GM12892 (cell line): Measurements from ENCODE around the gene COG5.
A peak's percentile ranks its signal among the peaks of the same experiment; 100 is the strongest.

ENCODE experiments used
- DNase-seq: peaks from one replicate; pipeline ENCODE4 v3.0.0; 2011; ENCODE audit not compliant: insufficient read length
- FAIRE-seq: peaks from 2 replicates; lab custom pipeline; 2011; peaks lifted over from hg19 to GRCh38; lab: Jason Lieb, UNC
- POLR2A ChIP-seq: IDR thresholded peaks from 2 replicates; pipeline ENCODE4 v1.6.1; 2011; ENCODE audit warnings: low read depth, low read length, control low read depth
- POLR2AphosphoS5 ChIP-seq: IDR thresholded peaks from 2 replicates; pipeline ENCODE4 v1.6.1; 2011; ENCODE audit warnings: low read depth, low read length, control low read depth
- TAF1 ChIP-seq: IDR thresholded peaks from 2 replicates; pipeline ENCODE4 v1.6.1; 2011; ENCODE audit warnings: low read depth, mild to moderate bottlenecking, control low read depth, low read length, borderline replicate concordance

COG5 gene

DNA sequence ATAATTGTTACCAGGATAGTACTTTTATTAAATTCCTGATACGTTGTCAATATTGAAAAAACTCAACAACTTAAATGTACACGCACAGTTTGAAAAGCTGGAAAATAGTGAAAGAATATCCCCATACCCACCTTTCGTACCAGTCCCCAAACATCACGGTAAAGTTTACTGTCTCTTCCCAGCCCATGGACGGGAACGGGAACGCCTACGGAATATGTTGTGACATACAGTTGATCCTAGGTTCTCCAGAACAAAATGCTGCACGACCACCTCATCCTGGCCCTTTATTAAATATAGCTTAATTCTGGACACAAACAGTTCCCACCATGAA lies 15.8 kb upstream of the COG5 start:
- TF ChIP-seq TAF1 = no peak
- TF ChIP-seq POLR2AphosphoS5 = no peak
- no peak for TF ChIP-seq POLR2A
- DNase-seq = no peak
- peak; percentile 54 for FAIRE-seq

DNA sequence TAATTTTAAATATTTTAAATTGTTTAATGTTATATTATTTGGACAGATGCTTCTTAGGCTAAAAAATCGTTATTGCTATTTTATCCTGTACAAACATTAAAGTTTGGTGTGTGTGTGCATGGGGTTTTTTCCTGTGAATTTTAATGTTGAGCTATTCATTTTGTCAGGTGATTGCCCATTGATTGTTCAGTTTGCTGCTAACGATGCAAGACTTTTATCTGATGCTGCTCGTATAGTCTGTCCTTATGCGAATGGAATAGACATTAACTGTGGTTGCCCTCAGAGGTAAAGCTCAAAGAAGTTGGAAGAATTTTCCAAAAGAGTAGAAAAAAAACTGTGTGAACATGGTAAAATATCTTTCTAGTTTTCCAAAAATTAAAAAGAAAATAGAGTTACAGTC lies 9.8 kb upstream of the COG5 start:
- no peak for FAIRE-seq
- no peak for DNase-seq
- no peak for TF ChIP-seq POLR2A
- TF ChIP-seq TAF1 = no peak
- no peak for TF ChIP-seq POLR2AphosphoS5

DNA sequence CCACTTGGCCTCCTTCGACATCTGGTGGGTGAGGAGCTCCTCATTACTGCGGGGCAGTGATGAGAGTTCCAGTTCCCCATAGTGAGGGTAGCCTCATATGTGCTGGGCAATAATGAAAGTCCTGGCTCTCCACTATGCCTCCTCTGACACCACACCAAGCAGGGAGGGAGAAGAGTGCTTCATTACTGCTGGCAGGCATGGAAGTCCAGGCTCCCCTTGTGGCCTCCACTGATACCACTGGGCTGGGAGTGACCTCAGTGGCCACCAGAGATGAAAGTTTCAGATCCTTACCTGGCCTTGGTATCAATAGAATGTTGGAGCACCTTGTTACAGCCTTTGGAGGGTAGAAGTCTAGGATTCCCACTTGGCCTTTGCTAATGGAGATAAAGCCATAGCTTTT lies 6.6 kb upstream of the COG5 start:
- DNase-seq (no peak), FAIRE-seq (no peak)
- TF ChIP-seq TAF1 = no peak

DNA sequence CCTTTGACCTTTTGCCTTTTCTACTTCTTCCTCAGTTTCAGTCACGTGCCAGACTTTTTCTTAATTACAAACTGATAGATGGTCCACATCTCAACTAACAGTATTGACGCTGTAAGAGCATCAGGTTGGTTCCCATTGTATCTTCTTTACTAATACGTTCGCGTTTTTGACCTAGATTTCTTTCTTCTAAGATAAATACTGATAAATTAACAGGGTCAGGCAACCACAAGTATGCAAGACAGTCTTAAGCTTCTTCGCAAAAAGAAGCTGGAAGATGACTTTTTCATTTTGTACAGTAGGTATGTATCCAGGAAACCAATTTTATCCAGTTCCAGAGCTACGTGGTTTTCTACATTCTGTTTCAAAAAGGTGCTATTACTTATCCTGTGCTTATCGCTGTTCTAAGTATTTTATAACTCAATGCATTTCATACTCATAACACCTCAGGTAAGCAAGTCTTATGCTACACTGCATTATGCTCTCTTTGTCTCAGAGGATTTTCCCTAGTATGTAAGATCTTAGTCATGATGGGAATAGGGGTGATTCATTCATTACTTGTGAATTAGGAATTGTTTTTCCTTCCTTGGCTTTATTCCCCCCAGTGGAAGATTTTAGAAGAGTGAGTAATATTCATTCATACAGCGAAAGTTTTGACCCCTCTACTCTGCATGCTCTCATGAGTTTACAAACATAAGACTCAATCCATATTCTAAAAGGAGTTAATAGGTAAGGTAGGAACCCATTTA lies 1.0 kb upstream of the COG5 start:
- no peak for FAIRE-seq
- DNase-seq = no peak
- TF ChIP-seq TAF1 = no peak
- TF ChIP-seq POLR2A = no peak
- no peak for TF ChIP-seq POLR2AphosphoS5

DNA sequence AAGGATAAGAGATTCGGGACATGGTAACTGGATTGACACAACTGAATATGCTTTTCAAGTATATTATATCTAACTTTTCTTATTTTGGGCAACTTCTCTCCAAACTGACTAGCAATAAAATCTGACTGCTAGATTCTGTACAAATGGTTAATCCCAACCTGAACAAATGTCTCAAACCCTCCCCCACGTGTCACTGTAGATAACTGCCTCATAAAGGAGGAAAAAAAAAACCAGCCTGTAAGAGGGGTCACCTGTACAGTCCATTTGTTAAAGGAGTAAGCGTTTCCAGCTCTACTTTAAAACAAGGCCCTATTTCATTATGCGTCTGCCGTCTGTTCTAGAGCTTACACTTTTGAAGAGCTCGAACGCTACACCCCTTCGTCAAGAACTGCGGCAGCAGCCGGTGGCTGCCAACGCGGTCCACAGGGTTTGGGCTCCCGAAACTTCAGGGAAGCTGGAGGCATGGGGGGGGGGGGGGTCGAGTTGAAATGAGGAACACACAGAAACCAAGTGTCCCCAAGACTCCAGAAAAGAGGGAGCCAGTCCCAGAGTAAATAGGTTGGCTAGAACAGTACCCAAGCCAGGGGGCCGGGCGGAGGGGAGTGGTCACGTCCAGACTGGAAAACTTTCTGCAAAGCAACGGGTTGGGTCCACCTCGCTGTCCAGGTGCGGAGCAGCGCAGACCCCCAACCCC lies 492 bp downstream of the COG5 start:
- FAIRE-seq = no peak
- TF ChIP-seq POLR2AphosphoS5 = no peak
- TF ChIP-seq POLR2A = no peak
- TF ChIP-seq TAF1 = no peak
- no peak for DNase-seq

DNA sequence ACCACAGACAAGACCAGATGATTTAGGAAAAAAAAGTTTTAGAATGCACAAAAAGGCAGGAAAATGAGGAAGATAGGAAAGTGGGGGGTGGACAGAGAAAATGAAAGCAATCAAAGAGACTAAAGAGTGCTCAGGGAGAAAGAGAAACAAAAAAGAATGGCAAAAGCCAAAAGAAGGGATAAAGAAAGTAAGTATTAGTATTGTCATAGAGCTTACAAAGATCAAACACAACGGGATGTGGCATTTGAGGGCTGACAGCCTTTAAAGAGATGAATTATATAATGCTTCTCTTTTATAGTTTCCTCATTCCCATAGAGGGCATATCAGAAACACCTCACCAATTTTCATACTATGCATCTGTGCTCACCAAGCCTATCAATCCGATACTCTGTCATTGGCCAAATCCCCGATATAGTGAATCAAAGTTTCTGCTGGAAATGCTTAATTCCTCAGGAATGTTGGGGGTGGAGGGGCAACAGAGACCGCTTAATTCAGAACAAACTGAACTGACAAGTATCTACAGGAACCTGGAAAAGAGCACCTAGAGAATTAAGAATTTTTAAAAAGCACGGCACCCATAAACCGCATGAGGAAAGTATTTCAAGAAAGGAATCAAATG lies 2.7 kb downstream of the COG5 start:
- TF ChIP-seq TAF1 (no peak), POLR2A (no peak), POLR2AphosphoS5 (no peak)
- FAIRE-seq (no peak), DNase-seq (no peak)

DNA sequence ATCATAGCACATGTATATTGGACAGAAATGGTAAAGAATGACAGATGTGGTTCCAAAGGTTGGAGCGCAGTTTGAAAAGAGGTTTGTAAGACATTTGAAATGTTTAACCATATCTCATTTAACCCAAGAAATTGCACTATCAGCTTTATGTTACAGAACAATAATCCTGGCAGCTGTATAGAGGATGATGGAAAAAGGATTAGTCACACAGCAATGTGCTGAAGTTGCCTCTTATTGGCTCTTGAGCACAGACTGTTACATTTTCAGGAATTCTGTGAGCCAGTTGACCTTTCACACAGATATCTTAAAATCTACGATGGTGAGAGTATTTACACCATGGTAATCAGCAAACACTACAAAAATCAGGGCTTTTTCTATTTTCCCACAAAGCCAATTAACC lies 3.9 kb downstream of the COG5 start:
- TF ChIP-seq POLR2AphosphoS5 (no peak), POLR2A (no peak), TAF1 (no peak)
- DNase-seq (no peak), FAIRE-seq (no peak)

DNA sequence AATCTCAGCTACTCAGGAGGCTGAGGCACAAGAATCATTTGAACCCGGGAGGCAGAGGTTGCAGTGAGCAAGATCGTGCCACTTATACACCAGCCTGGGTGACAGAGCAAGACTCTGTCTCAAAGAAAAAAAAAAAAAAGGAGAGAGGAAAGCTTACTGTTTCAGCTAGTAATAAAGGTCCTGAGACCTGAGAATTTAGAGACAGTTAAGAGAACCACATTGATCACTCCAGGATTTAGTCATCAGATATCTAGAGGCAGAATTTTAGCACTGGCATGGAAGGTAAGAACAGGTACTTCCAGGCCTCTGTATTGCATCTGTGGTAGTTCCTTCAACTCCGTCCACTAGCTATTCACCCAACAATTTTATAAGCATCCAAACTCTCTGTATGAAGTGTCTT lies 7.8 kb downstream of the COG5 start:
- no peak for DNase-seq
- FAIRE-seq = no peak
- TF ChIP-seq POLR2AphosphoS5 (no peak), TAF1 (no peak), POLR2A (no peak)

DNA sequence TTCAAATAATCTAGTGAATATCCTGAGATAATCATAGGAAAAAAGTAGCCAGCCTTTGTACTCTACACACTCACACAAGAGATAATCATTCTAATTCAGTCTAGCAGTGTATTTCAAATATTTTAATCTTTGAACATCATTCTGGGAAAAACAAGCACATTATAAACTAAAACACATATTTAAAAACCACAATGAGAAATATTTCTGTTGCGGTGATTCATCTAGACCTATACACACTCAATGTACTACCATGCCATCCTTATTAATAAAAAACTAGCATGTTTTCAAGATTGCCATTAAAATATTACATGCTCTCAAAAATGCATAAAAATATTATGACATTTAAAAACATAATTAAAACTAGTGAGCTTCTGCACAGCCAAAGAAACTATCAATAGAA lies 11.8 kb downstream of the COG5 start:
- TF ChIP-seq POLR2AphosphoS5 (no peak), TAF1 (no peak), POLR2A (no peak)
- FAIRE-seq = no peak

DNA sequence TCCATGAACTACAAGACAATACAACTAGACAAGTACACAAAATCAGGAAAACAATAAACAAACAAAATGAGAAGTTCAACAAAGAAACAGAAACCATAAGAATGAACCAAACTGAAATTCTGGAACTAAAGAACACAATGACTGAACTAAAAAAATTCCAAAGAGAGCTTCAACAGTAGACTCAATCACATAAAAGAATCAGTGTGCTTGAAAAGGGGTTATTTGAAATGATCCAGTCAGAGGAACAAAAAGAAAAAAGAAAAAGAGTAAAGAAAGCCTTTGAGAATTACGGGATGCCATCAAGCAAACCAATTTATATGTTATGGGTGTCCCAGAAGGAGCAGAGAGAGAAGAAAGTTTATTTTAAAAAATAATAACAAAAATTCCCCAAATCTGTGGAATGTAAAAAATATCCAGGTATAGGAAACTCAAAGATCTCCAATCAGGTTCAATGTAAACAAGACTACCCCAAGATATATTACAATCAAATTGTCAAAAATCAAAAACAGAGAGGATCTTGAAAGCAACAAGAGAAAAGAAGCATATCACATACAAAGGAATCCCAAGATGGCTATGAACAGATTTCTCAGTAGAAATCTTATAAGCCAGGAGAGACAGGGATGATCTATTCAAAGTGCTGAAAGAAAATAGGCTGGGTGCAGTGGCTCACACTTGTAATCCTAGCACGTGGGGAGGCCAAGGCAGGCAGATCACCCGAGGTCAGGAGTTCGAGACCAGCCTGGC lies 18.7 kb downstream of the COG5 start:
- TF ChIP-seq TAF1 (no peak), POLR2AphosphoS5 (no peak), POLR2A (no peak)
- FAIRE-seq = no peak
- no peak for DNase-seq

More for the DNA sequence above, 11.8 kb downstream of the COG5 start:
- no peak for DNase-seq

DNA sequence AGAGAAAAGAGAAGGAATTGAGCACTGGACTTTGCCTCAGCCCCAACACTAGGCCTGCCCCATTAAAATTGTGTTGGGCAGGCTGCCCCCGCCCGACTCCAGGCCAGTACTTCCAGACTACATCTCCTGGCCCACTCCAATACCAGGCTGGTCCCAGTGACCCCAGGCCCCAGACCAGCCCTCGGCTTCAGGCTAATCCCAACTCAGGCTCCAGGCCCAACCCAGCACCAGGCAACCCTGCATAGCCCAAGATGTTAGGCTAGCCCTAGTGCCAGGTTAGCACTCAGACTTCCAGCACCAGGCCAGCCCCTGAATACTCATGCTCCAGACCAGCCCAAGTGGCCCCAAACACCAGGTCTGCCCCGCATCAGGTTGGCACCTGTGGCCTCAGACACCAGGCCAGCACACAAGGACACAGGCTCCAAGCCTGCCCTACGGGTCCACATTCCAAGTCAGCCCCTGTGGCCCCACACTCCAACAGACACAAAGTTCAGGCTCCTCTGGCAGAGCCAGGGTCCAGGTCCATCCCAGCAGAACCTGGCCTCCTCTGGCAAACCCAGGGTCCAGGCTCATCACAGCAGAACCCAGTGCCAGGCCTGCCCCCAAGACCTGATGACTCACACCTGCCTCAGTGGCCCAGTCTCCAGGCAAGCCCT lies 20.3 kb downstream of the COG5 start:
- DNase-seq = no peak
- TF ChIP-seq POLR2A (no peak), TAF1 (no peak), POLR2AphosphoS5 (no peak)
- FAIRE-seq = no peak
